H9 (cell line): ENCODE measurements around the gene TNKS2. TPM values are rescaled to one million over a fixed set of nuclear protein-coding genes. Genes with fewer than 3 reads are reported as not detected.

Experiments used
- DNase-seq: peaks from one replicate; pipeline ENCODE4 v3.0.0-alpha.2; 2017
- H2AFZ ChIP-seq: one replicate; pipeline ENCODE4 v1.6.1; 2013; ENCODE audit warnings: mild to moderate bottlenecking, low read length, control low read depth, moderate library complexity
- H2AK5ac ChIP-seq: 2 replicates; pipeline ENCODE4 v1.6.1; 2013; ENCODE audit warnings: low read length, control low read depth, mixed read lengths; ENCODE audit not compliant: insufficient read length
- H2BK120ac ChIP-seq: one replicate; pipeline ENCODE4 v1.6.1; 2013; ENCODE audit warnings: low read depth, mild to moderate bottlenecking, low read length, control low read depth, inconsistent platforms; ENCODE audit not compliant: poor library complexity, severe bottlenecking
- H2BK12ac ChIP-seq: 2 replicates; pipeline ENCODE4 v1.6.1; 2013; ENCODE audit warnings: low read length, control low read depth, mixed read lengths, low read depth; ENCODE audit not compliant: insufficient read length
- H2BK15ac ChIP-seq: 2 replicates; pipeline ENCODE4 v1.6.1; 2013; ENCODE audit warnings: low read depth, low read length, control low read depth
- H2BK20ac ChIP-seq: one replicate; pipeline ENCODE4 v1.6.1; 2013; ENCODE audit warnings: low read depth, mild to moderate bottlenecking, low read length, control low read depth, inconsistent platforms; ENCODE audit not compliant: poor library complexity, severe bottlenecking
- H2BK5ac ChIP-seq: 2 replicates; pipeline ENCODE4 v1.6.1; 2013; ENCODE audit warnings: low read length, control low read depth, mixed read lengths; ENCODE audit not compliant: insufficient read length
- H3K14ac ChIP-seq: 2 replicates; pipeline ENCODE4 v1.6.1; 2013; ENCODE audit warnings: low read length, control low read depth; ENCODE audit not compliant: insufficient read depth
- H3K18ac ChIP-seq: 2 replicates; pipeline ENCODE4 v1.6.1; 2013; ENCODE audit warnings: low read depth, mild to moderate bottlenecking, mixed read lengths, low read length, control low read depth; ENCODE audit not compliant: insufficient read length
- H3K23ac ChIP-seq: 2 replicates; pipeline ENCODE4 v1.6.1; 2013; ENCODE audit warnings: low read length, control low read depth, mixed read lengths, low read depth; ENCODE audit not compliant: insufficient read length
- H3K23me2 ChIP-seq: 2 replicates; pipeline ENCODE4 v1.6.1; 2013; ENCODE audit warnings: low read depth, mild to moderate bottlenecking, mixed read lengths, low read length, control low read depth; ENCODE audit not compliant: insufficient read length, poor library complexity, severe bottlenecking
- H3K27ac ChIP-seq: 2 replicates; pipeline ENCODE4 v1.5.1; 2013; ENCODE audit warnings: low read length, control low read depth, mixed read lengths, low read depth; ENCODE audit not compliant: insufficient read length
- H3K27me3 ChIP-seq: 2 replicates; pipeline ENCODE4 v1.6.1; 2013; ENCODE audit warnings: low read length, control low read depth, inconsistent platforms; ENCODE audit not compliant: insufficient read depth
- H3K4ac ChIP-seq: 2 replicates; pipeline ENCODE4 v1.6.1; 2013; ENCODE audit warnings: low read depth, mild to moderate bottlenecking, control low read depth, inconsistent platforms, low read length, moderate library complexity
- H3K4me1 ChIP-seq: 2 replicates; pipeline ENCODE4 v1.6.1; 2013; ENCODE audit warnings: low read length, control low read depth, inconsistent platforms; ENCODE audit not compliant: insufficient read depth
- H3K4me2 ChIP-seq: 2 replicates; pipeline ENCODE4 v1.6.1; 2013; ENCODE audit warnings: low read length, control low read depth, mixed read lengths; ENCODE audit not compliant: insufficient read length, insufficient read depth
- H3K56ac ChIP-seq: 2 replicates; pipeline ENCODE4 v1.6.1; 2013; ENCODE audit warnings: low read depth, mild to moderate bottlenecking, mixed read lengths, low read length, control low read depth; ENCODE audit not compliant: insufficient read length
- H3K79me1 ChIP-seq: 2 replicates; pipeline ENCODE4 v1.6.1; 2013; ENCODE audit warnings: low read depth, mild to moderate bottlenecking, moderate library complexity, low read length, control low read depth, inconsistent platforms; ENCODE audit not compliant: insufficient read depth, poor library complexity, severe bottlenecking
- H3K79me2 ChIP-seq: 2 replicates; pipeline ENCODE4 v1.6.1; 2013; ENCODE audit warnings: low read length, control low read depth, inconsistent platforms; ENCODE audit not compliant: insufficient read depth
- H3K9ac ChIP-seq: 2 replicates; pipeline ENCODE4 v1.6.1; 2013; ENCODE audit warnings: low read length, control low read depth, mixed read lengths; ENCODE audit not compliant: insufficient read length; ENCODE audit errors: extremely low read depth
- H3K9me3 ChIP-seq: one replicate; pipeline ENCODE4 v1.6.1; 2013; ENCODE audit warnings: low read depth, low read length, inconsistent platforms; ENCODE audit not compliant: control insufficient read depth
- H3T11ph ChIP-seq: one replicate; pipeline ENCODE4 v1.6.1; 2013; ENCODE audit warnings: mild to moderate bottlenecking, low read length, control low read depth, inconsistent platforms
- H4K20me1 ChIP-seq: one replicate; pipeline ENCODE4 v1.6.1; 2013; ENCODE audit not compliant: control insufficient read depth, insufficient read length, insufficient read depth
- H4K5ac ChIP-seq: 2 replicates; pipeline ENCODE4 v1.6.1; 2013; ENCODE audit warnings: low read depth, mild to moderate bottlenecking, mixed read lengths, low read length, control low read depth; ENCODE audit not compliant: insufficient read length
- H4K8ac ChIP-seq: replicated peaks from 2 replicates; pipeline ENCODE4 v1.6.1; 2013; ENCODE audit warnings: low read length, control low read depth, mixed read lengths, low read depth; ENCODE audit not compliant: insufficient read length
- H4K91ac ChIP-seq: 2 replicates; pipeline ENCODE4 v1.6.1; 2013; ENCODE audit warnings: low read depth, mild to moderate bottlenecking, moderate library complexity, mixed read lengths, low read length, control low read depth; ENCODE audit not compliant: insufficient read length
- H3K27ac Mint-ChIP-seq, 3 experiments: 2 replicates in 2 of 3; 3 replicates in 1 of 3; pipeline ENCODE4 v1.8.0; 2020 to 2021; ENCODE audit warnings: mixed read lengths in 3 of 3, mild to moderate bottlenecking in 1 of 3, moderate library complexity in 1 of 3
- H3K27me3 Mint-ChIP-seq: 2 replicates; pipeline ENCODE4 v1.8.0; 2021; ENCODE audit warnings: low read depth, mild to moderate bottlenecking, moderate library complexity, mixed read lengths
- H3K36me3 Mint-ChIP-seq, 3 experiments: 2 replicates in 2 of 3; 3 replicates in 1 of 3; pipeline ENCODE4 v1.8.0; 2020 to 2021; ENCODE audit warnings: low read depth in 3 of 3, mixed read lengths in 3 of 3; ENCODE audit not compliant: insufficient read depth in 1 of 3
- H3K4me1 Mint-ChIP-seq, 2 experiments: 2 replicates each; pipeline ENCODE4 v1.8.0; 2020; ENCODE audit warnings: mixed read lengths in 2 of 2
- H3K4me3 Mint-ChIP-seq, 2 experiments: 2 replicates in 1 of 2; 3 replicates in 1 of 2; pipeline ENCODE4 v1.8.0; 2020 to 2021; ENCODE audit warnings: mild to moderate bottlenecking in 2 of 2, mixed read lengths in 2 of 2, moderate library complexity in 1 of 2
- H3K9me3 Mint-ChIP-seq, 2 experiments: 2 replicates in 1 of 2; 3 replicates in 1 of 2; pipeline ENCODE4 v1.8.0; 2020; ENCODE audit warnings: mild to moderate bottlenecking in 2 of 2, mixed read lengths in 2 of 2, moderate library complexity in 1 of 2
- CTCF ChIP-seq: fragments of 200-600 bp; sonication (generic); conservative IDR thresholded peaks from 3 replicates; pipeline ENCODE4 v1.8.0; 2021; ENCODE audit warnings: antibody characterized with exemption, mild to moderate bottlenecking
- WGBS: extraction: QIAGEN DNeasy Blood & Tissue Kit; methylation state at CpG from one replicate; pipeline ENCODE4 v1.1.7; 2013; ENCODE audit warnings: missing lambda C conversion rate, low lambda C conversion rate, mixed read lengths; ENCODE audit not compliant: insufficient read length; ENCODE audit errors: extremely low coverage; 5-methylcytosine and 5-hydroxymethylcytosine counted together
- total RNA-seq: library from RNA; stranded (reverse); gene quantifications from 2 replicates; pipeline ENCODE4 v1.2.1, GENCODE V29; 2021

The TNKS2 gene
- total RNA-seq, 1 experiment from 2014 or later: 58.9 TPM

GRCh38 chr10:91907033-91907594, 108.9 kb downstream of the TNKS2 start:
- Histone ChIP-seq H3K27me3 (no peaks in the 10 kb centered on the region), H3K23ac (no peak overlapping the region), H4K8ac (no peak overlapping the region), H3T11ph (no peak overlapping the region), H3K9me3 (no peaks in the 10 kb centered on the region), H3K79me1 (no peaks in the 10 kb centered on the region), H2AK5ac (no peak overlapping the region), H2BK12ac (no peak overlapping the region), H3K18ac (no peak overlapping the region), H3K4me1 (no peaks in the 10 kb centered on the region), H3K9ac (no peak overlapping the region), H3K27ac (no peak overlapping the region), H3K56ac (no peak overlapping the region), H4K5ac (no peak overlapping the region), H3K14ac (no peak overlapping the region), H3K4ac (no peak overlapping the region), H2BK5ac (no peak overlapping the region), H3K23me2 (peaks cover 14% of the 10 kb centered on the region), H2BK15ac (no peak overlapping the region), H3K79me2 (peaks cover 4% of the 10 kb centered on the region; the same call in 1 of the 2 replicates), H4K20me1 (no peaks in the 10 kb centered on the region), H4K91ac (no peak overlapping the region), H2AFZ (no peak overlapping the region), H3K4me2 (peak overlapping the region; percentile 87), H2BK120ac (no peak overlapping the region), H2BK20ac (no peak overlapping the region)
- no peak for TF ChIP-seq CTCF
- Mint-ChIP-seq H3K4me1 (peaks cover 31 to 41% of the 10 kb centered on the region in 2 experiments), H3K9me3 (peaks cover 2 to 8% of the 10 kb centered on the region in 2 experiments; a peak in 2 of 5 replicates), H3K27me3 (no peaks in the 10 kb centered on the region), H3K4me3 (peak overlapping the region; percentile 88 to 91), H3K27ac (no peak overlapping the region; a peak in 1 of 7 replicates), H3K36me3 (peaks cover 21 to 35% (median 28%) of the 10 kb centered on the region in 3 experiments)
- DNase-seq: no peak
- WGBS: no CpG with 5 or more reads among the region's 5 CpGs
